CD4-positive, alpha-beta T cell treated with Interleukin-4 for 4 hours (primary cell): Measurements from ENCODE around the gene GALNT7.
A peak's percentile ranks its signal among the peaks of the same experiment; 100 is the strongest.
"Not testable (repeated sequence)": the region's sequence is repeated elsewhere in the genome, so short reads cannot be mapped to it uniquely, and the experiment has no call there.

Experiments
- DNase-seq: peaks from one replicate; pipeline ENCODE4 v3.0.0-alpha.2; 2020

GALNT7 gene

GRCh38 chr4:173168396-173169177 is at the start of gene GALNT7:
Gene GALNT7, plus strand, starts transcription at chr4:173168811. Its CDS starts 25 bp downstream, at chr4:173168836.
- peak; percentile 56 for DNase-seq

- DNase-seq, result not testable (repeated sequence)
Observed at GRCh38 chr4:173118819-173119218, 49.8 kb upstream of the GALNT7 start.

- no peak for DNase-seq
Observed at GRCh38 chr4:173119818-173120217, 48.8 kb upstream of the GALNT7 start.

- DNase-seq, result no peak
Observed at GRCh38 chr4:173121076-173121561, 47.5 kb upstream of the GALNT7 start.

- DNase-seq, result no peak
Observed at GRCh38 chr4:173124209-173124865, 44.3 kb upstream of the GALNT7 start.

GRCh38 chr4:173125216-173125812 is 43.3 kb upstream of the GALNT7 start:
- DNase-seq, result no peak

DNA sequence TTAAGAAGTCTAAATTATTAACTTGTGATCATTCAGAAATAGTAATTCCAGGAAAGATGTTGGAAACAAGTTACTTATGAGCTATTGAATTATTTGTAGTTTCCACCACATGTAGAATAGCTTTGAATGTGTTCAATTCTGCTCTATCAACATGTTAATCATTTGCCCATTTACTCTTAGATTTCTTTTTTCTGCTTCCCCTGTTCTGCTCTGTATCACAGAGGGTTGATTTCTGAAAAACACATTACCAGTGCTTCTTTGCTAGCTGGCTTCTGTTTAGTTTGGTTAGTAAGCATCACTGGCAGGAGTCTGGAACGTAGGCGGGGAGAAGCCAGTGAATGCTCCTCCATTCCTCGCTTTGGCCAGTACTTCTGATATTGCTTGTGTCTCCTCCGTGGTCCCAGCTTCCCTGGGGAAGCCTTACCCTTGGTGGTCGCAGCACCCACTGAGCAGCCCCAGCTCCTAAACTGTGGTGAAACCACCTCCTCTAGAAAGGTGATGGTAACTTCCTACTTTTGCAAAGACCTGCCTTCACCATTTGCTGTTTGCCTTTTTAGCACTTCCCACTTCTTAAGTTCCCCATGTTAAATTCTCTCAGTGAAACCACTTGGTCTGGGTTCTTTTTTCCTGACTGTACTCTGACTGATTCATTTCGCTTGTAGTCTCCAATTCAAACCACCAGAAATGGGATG is 40.3 kb upstream of the GALNT7 start:
- no peak for DNase-seq

DNA sequence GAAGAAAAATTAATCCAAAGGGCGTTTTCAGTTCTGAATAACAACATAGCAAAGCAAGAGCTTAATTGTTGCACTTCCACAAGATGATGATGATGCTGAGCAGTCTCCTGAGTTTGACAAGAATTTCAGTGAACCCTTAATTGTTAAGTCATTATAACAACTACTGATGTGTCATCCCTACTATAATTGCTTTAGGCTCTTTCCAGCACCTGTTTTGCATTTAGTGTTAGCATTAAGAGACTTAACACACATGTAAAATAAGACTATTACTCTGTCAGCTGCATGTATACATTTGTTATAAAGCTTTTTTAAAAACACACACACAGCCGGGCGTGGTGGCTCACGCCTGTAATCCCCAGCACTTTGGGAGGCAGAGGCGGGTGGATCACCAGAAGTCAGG is 37.9 kb upstream of the GALNT7 start:
- no peak for DNase-seq

GRCh38 chr4:173134426-173134825 is 34.2 kb upstream of the GALNT7 start:
- no peak for DNase-seq

DNA sequence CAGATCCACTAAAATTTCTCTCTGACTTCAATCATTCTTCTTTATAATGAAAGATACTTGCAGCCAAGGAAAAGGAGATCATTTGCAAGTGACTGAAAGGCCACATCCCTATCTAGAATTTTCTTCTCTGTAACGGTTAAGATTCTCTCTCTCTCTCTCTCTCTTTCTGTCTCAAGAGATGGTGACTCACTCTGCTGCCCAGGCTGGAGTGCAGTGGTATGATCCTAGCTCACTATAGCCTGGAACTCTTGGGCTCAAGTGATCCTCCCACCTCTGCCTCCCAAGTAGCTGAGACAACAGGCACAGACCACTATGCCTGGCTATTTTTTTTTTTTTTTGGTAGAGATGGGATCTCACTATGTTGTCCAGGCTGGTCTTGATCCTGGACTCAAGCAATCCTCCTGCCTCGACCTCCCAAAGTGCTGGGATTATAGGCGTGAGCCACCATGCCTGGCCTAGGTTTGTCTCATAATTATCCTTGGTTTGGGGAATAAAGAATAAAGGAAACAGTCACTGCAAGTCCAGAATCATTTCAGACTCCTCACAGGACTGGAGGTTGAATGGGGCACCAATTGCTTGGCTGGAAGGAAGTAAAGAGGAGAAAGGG is 33.3 kb upstream of the GALNT7 start:
- no peak for DNase-seq

DNA sequence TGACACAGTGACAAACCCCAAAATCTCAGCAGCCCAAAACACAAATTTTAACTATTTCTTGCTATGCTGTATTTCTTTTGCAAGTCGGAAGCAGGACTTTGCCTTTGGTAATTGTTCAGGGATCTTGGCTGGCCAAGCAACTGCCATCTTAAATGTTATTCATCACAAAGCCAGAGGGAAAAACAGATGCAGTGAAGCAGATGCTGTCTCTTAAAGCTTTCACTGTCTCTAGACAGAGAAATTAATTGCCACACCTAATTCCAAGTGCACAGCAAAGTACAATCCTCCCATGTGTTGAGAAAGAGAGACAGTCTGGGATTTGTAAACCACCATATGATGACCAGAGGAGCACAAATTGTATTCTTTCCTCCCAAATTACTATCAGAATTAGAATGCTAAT is 30.0 kb upstream of the GALNT7 start:
- no peak for DNase-seq

GRCh38 chr4:173139561-173139960 is 29.1 kb upstream of the GALNT7 start:
- DNase-seq, result no peak

- no peak for DNase-seq
Observed at GRCh38 chr4:173145131-173145530, 23.5 kb upstream of the GALNT7 start.

DNA sequence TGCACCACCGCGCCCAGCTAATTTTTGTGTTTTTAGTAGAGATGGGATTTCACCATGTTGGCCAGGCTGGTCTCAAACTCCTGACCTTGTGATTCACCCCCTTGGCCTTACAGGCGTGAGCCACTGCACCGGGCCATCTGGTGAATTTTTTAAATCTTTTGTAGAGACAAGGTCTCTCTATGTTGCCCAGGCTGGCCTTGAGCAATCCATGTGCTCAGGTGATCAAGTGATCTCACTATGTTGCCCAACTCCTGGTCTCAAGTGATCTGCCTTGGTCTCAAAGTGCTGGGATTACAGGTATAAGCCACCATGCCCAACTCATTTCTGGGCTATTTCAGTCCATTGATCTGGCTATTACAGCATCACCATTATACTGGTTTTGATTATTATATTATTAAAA is 22.2 kb upstream of the GALNT7 start:
- no peak for DNase-seq

DNA sequence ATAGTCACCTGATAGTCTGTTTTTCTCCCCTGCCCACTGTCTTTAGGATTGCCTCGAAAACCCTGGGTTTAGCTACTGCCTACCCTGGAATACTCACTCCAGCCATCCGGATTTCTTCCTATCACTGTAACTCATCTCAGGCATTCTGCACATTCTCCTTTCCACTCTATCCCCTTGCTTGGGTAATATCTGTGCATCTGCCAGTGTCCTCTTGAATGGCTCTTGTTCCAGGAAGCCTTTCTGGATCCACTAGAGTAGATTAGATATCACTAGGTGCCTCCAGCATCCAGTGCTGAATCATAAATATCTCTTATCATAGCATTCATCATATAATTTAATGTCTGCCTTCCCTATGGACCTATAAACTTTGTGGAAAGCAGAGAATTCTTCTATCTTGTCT is 17.1 kb upstream of the GALNT7 start:
- no peak for DNase-seq

GRCh38 chr4:173152104-173152503 is 16.5 kb upstream of the GALNT7 start:
- no peak for DNase-seq

DNA sequence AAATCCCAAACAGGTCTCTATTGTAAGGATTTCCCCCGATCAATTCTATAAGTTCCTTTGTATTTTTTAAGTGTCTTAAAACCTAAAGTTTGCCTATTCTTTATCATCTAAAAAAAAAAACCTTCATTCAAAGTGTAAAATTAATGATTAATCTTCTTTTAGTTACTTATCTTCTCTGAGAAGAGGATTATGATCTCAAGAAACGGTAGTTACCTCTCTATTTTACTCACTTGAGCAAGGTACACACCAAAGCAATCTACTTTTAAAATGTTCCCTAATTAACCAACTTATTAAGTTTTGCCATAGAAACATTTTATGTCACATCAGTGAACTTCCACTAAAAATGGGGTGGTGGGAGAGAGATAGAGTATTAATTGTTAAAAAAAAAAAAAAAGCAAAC is 15.2 kb upstream of the GALNT7 start:
- no peak for DNase-seq

GRCh38 chr4:173159791-173160190 is 8.8 kb upstream of the GALNT7 start:
- no peak for DNase-seq

DNA sequence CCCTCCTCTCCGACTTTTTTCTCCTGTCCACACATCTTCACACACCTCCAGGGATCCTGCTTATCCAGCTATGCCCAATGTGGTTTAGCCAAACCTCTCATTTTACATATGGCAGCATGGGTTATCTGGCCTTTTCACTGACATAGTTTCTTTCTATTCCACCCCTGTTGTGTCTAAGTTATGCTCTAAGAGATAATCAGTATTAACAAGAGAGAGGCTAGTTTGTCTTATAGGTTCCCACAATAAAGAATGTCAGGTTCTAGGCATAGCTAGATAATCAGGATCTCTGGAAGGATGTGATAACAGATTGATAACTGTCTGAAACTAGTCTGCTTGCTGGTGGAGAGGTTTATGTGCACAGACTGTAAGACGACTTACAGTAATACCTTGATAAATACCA is 7.7 kb upstream of the GALNT7 start:
- DNase-seq, result no peak

GRCh38 chr4:173161311-173161710 is 7.3 kb upstream of the GALNT7 start:
- no peak for DNase-seq

- DNase-seq, result no peak
Observed at GRCh38 chr4:173165706-173166105, 2.9 kb upstream of the GALNT7 start.

DNA sequence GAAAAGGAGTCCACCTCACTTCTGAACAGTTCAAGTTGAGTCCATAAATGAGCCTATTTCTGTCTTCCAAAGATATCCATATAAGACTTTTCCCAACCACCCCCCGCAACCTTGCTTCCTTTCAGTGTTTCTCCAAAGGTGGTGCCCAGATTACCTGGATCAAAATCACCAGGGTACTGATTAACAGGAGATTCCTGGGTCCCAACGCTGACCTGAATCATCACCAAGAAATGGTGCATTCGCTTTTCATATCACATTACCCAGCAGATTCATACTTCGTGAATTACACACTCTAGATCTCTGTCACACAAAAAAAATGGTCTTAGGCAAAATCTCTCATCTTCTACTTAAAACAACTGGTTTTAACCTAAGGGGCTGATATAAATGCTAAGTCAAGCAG is 2.1 kb upstream of the GALNT7 start:
- DNase-seq, result no peak
